ENCODE results near the gene CREBBP.

CREBBP gene

DNA sequence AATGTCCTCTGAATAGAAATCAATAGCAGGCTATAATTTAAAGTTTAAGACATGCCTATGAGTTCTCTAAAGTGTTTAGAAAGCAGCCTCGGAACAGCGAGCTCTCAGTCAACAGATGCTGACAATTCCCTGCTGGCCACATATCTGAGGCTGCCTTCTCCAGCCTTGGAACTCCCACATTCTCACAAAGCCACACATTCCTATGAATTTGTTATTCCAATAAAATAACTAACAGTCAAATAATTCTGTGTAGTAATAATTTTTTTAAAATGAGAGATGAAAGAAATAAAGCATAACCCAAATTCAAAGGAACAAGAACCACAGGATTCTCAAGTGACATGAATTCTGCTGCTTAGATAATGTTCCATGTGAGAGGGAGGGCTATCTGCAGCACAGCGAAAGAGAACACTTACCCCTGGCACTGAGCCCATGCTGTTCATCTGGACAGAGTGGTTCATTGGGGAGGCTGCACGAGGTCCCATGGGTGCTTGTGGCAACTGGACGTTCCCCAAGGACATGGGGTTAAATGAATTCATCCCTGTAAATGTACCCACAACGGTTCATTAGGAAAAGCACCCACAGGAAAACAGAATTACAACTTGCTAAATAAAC lies 106.3 kb downstream of the CREBBP start:
- in situ Hi-C loops (cut with HindIII; ENCODE audit: low sequenced_read_pairs) = no loop called here

DNA sequence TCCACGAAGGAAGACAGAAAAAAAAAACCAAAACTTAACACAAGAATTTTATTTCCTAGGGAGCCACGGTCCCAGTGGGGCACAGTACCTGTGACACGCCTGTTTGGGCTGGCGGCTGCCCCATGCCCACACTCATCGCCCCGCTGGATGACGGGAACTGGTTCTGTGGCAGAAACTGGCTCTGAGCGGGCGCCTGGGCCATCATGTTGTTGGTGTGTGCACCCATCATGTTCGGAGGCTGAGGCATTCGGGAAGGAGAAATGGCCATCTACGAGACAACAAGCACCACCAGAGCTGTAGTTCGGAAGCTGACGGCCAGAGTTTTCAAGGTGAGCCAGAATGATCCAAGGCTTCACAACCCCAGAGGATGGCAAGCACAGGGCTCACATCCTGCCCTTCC lies 106.8 kb downstream of the CREBBP start:
- in situ Hi-C loops (cut with HindIII; ENCODE audit: low sequenced_read_pairs) = no loop called here

DNA sequence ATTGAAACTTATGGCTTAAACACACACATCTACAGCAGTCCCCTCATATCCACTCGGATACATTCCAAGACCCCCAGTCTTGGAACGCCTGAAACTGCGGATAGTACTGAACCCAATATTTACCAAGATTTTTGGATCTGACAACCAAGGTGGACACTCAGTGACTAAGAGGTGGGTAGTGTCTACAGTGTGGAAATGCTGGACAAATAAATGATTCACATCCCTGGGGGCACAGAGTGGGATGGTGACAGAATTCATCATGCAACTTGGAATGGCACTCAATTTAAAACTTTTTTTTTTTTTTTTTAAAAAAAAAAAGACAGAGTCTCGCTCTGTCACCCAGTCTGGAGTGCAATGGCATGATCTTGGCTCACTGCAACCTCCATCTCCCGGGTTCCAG lies 109.0 kb downstream of the CREBBP start:
- in situ Hi-C loops (cut with HindIII; ENCODE audit: low sequenced_read_pairs) = no loop called here

DNA sequence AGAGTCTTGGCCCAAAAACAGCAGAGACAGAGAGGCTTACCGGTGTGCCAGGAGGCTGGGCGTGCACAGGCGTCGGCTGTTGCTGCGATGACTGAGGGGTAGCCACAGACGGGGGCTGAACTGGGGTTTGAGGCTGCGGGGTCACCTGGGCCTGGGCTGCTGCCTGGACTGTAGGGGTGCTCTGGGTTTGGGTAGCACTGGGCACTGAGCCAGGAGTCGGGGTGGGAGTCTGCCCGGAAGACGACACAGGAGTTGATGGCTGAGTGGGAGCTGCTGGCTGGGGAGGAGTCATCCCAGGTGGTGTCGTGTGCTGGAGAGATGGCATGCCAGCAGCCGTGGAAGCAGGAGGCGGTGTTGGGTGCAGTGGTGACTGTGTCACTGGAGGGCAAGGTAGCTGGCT lies 110.0 kb downstream of the CREBBP start:
- in situ Hi-C loops (cut with HindIII; ENCODE audit: low sequenced_read_pairs) = no loop called here

DNA sequence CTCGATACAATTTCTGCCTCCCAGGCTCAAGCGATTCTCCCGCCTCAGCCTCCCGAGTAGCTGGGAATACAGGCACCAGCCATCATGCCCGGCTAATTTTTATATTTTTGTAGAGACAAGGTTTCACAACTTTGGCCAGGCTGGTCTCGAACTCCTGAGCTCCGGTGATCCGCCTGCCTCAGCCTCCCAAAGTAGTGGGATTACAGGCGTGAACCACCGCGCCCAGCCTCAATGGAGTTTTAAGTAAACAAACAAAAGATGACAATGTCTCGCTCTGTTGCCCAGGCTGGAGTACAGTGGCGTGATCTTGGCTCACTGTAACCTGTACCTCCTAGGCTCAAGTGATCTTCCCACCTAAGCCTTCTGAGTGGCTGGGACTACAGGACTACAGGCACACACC lies 110.6 kb downstream of the CREBBP start:
- in situ Hi-C loops (cut with HindIII; ENCODE audit: low sequenced_read_pairs) = no loop called here

DNA sequence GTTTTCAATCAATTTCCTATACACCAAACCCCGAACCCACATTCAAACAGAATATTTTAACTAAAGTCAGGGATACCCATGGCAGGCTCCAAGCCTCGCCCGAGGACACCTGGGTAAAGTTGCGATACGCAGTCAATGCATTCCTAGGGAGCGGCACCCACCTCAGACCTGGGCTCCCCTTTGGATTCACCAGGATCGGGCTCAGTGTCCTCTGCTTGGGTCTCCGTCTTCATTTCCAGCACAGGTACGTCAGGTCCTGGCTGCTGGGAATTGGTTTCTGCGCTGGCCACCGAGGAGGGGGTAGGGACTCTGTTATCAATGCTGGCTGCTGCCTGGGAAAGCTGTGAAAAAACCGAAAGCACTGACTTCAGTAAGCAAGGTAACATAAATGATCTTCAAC lies 111.5 kb downstream of the CREBBP start:
- in situ Hi-C loops (cut with HindIII; ENCODE audit: low sequenced_read_pairs) = no loop called here

DNA sequence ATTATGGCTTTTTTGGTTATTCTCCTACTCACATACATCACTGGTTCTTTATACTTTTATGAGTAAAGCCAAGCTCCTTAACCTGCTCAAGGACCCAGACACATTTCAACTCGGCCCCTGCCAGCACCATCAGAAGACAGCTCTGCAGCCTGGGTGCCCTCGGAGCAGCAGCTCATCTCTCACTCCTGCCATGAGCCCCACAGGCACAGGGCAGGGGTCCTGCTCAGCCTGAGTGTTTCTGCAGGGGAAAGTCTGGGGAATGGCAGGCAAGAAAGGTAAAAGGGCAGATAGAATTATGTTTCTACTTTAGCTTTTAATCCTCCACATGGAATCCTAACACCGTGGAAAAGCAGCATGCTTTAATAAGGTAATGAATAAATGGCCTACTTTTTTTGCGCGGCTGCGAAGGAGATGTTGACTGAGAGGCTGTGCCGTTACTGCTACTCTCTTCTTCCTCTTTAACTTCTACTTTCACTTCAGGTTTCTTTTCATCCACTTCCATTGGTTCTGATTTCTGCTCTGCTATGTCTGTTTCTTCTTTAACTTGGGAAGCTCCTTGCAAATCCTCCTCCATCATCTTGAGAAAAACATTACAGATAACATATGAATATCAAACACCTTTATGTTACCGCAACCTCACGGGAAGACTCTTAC lies 113.1 kb downstream of the CREBBP start:
- in situ Hi-C loops (cut with HindIII; ENCODE audit: low sequenced_read_pairs) = no loop called here

DNA sequence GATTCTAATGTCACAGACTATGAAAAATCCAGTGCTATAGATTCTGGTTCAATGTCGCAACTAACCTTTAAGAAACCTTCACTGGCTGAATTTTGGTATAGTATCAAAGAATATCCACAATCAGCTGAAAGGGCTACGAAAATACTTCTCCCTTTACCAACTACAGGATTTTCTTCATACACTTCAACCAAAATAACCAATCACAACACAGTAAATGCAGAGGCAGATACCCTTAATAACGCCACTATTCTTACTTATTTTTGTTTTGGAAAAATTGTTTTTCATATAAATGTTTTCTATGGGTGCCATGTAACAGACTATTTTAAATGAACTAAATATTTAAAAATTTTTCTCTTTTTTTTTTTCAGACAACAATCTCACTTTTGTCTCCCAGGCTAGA lies 114.3 kb downstream of the CREBBP start:
- in situ Hi-C loops (cut with HindIII; ENCODE audit: low sequenced_read_pairs) = no loop called here

DNA sequence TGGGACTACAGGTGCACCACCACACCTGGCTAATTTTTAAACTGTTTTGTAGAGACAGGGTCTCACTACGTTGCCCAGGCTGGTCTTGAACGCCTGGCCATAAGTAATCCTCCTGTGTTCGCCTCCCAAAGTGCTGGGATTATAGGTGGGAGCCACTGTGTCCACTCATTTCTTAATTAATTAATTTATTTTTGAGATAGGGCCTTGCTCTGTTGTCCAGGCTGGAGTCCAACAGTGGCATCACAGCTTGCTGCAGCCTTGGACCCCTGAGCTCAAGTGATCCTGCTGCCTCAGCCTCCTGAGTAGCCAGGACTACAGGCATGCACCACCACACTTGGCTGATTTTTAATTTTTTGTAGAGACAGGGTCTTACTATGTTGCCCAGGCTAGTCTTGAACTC lies 116.1 kb downstream of the CREBBP start:
- in situ Hi-C loops (cut with HindIII; ENCODE audit: low sequenced_read_pairs) = no loop called here

DNA sequence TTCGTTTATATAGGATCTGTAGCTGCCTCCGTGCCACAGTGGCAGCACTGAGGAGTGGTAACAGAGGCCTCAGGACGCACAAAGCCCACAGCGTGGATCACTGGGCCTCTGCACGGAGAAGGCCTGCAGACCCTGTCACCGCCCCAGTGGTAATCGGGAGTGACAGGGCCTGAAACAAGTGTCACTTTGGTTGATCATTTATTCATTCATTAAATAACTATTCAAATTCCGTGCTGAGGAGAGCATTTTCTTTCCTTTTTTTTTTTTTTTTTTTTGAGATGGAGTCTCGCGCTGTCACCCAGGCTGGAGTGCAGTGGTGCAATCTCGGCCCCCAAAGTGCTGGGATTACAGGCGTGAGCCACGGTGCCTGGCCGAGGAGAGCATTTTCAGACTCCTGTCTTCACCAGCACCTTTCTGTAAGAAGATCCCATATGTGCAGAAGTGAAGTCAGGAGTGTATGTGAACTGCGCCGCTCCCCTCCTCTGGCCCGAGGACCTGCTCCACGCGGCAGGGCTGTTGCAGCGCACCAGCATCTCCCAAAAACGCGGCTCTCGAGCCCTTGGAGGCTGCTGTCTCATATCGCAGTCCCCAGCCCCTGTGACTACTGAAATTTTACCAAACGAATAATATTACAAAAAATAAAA lies 118.3 kb downstream of the CREBBP start:
- in situ Hi-C loops (cut with HindIII; ENCODE audit: low sequenced_read_pairs) = no loop called here

DNA sequence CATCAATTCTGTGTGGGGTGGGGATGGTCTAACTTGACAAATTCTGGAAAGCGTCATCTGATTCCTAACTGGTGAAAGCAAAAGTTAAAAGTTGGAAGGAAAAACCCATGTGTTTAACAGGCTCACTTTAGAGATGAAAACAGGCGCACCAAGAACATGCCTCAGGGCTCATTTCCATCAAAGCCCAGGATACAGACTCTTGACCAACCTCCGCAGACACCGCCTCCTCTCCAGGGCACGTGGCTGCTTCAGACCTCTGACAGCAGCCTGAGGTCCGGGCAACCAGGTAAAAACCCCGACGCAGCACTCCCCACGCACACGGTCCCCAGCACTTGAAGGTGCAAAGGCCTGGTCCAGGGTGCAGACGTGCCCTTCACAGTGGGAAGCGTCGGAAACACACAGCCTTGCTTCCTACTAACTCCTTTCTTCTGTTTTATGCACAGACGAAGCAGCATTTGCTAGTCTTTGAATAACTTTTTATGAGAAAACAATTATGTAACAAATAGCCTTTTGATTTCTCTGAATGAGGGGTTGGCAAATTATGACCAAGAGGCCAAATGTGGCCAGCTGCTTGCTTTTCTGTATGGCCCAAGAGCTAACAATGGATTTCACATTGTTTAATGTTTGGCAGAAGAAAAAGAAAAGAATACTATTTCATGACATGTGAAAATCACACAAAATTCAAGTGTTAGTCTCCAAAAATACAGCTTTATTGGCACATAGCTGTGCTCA lies 119.0 kb downstream of the CREBBP start:
- in situ Hi-C loops (cut with HindIII; ENCODE audit: low sequenced_read_pairs) = no loop called here

DNA sequence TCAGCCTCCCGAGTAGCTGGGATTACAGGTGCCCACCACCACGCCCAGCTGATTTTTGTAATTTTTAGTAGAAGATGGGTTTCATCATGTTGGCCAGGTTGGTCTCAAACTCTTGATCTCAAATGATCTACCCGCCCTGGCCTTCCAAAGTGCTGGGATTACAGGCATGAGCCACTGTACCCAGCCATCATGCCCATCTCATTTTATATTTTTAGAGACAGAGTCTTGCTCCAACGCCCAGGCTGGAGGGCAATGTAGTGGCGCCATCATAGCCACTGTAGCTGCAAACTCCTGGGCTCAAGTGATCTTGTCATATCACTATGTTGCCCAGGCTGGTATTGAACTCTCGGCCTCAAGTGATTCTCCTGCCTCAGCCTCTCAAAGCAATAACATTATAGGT lies 120.0 kb downstream of the CREBBP start:
- in situ Hi-C loops (cut with HindIII; ENCODE audit: low sequenced_read_pairs) = no loop called here

DNA sequence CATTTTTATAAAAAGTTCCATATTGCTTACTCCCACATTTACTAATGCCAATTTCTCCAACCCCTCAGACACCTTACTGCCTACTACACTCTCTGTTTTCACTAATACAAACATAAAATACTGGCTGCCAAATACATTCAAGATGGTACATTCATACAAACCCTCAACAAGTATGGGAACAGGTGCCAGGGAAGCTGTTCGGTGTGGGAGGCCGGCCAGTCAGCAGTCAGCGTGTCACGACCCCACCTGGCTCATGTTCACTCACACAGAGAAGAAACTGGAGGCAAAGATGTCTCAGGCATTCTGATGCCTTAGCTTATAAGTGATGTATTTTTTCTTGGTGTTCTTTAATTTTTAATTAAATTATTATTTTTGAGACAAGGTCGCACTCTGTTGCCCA lies 120.8 kb downstream of the CREBBP start:
- in situ Hi-C loops (cut with HindIII; ENCODE audit: low sequenced_read_pairs) = no loop called here

DNA sequence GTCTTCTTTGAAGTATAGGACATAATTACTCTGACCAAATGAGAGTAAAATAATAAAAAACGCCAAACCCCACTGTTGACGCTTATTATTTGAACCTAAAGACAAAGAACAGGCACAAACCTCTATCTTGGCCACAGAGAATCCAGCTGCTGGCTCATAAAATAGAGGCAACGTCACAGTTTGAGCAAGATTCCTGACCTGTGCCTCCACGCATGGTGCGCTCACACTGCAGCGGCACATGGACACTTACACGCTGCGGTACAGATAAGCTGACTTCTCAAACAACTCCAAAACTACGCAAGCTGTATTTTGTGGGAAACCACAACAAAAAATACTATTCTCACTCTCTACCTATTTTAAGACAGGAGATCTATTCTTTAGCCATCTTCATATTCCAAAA lies 124.4 kb downstream of the CREBBP start:
- in situ Hi-C loops (cut with HindIII; ENCODE audit: low sequenced_read_pairs) = no loop called here

DNA sequence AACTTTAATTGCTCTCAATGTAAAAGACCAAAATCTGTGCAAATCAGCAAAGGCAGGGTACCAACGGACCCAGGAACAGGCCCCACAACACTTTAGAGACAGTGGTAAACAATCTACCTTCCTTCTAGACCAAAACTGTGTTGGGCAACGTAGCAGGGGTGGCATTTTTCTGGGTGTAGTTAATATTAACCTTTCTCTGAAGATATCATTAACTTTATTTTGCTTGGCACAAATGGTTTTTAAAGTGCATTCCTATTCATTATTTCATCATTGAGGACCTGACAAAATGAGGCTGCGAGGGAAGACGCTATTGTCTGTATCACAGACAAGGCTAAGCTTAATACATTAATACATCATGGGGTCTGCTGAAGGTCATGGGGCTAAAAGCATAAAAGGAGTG lies 125.3 kb downstream of the CREBBP start:
- in situ Hi-C loops (cut with HindIII; ENCODE audit: low sequenced_read_pairs) = no loop called here

DNA sequence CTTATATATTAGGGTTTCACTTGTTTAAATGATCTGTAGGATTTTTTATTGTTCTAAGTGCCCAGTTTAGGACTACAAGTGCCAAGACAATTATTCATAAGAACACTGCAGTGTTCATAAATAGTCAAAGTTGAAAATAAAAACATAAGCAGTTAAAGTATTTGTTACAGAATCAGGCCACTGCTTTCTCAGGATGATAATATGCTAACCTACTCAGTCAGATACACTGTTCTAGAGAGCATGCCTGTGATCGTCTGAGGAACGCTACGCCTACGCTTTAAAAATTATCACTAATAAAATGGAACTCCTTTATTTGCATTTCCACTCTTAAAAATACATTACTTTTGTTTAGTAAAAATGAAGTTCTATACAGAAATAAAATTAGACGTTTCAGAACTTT lies 125.7 kb downstream of the CREBBP start:
- in situ Hi-C loops (cut with HindIII; ENCODE audit: low sequenced_read_pairs) = no loop called here

DNA sequence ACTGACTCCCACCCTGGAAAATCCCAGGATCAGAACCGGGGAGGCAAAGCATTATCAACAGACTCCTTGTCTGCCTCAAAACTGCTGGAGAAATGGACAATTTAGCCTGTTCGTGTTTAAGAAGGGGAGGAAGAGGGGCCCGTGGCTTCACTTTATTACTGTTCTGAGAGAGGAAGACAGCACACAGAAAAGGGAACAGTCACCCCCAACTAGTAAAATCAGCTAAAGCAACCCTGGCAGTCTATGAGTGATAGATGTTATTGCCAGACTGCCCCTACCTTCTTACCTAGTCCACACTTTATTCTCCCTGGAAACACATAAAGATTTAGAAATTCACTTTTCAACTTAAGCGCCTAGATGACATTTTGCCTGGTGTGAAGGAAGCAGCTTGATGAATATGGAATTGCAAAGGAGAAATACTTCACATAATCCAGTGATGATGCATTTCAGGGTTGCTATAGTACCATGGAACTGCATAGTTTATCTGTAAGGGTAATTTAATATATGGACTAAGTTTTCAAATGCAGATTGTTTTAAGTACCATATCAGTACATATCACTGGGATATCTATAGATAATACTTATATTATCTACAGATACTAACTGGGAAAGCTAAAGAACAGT lies 126.3 kb downstream of the CREBBP start:
- in situ Hi-C loops (cut with HindIII; ENCODE audit: low sequenced_read_pairs) = no loop called here

DNA sequence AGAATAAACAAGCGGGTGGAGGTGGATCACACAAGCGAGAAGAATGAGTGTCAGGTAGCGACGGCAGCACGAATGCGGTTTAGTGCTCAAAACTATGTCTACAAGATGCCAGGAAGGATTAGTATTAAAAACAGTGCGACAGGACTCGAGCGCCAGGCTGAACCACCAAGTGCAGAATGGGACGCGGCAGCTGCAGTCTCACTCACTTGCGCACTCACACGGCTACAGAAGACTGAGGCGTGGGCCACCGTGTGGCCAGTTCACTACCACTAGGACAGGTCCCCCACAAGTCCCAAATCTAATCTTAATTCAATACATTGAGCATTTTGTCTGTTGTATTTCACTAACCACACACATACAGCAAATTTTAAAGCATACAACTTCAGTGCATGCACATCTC lies 127.5 kb downstream of the CREBBP start:
- in situ Hi-C loops (cut with HindIII; ENCODE audit: low sequenced_read_pairs) = no loop called here

DNA sequence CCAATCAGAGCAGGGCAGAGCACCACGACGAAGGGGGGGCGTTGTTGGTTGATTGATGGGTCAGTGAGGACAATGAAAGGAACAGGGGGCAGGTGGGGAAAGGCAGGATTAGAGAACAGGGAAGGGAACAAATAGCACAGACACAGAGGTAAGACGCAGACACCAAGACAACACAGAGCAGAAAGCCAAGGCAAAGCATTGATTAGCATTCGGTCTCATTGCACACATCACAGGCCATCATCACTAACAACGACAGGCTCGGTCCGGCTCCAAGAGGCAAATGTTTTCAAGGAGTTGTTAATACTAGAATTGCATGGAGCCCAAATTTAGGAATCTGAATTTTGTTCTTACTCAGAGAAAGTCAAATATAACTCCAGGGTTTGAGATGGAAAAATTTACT lies 128.6 kb downstream of the CREBBP start:
- in situ Hi-C loops (cut with HindIII; ENCODE audit: low sequenced_read_pairs) = no loop called here

DNA sequence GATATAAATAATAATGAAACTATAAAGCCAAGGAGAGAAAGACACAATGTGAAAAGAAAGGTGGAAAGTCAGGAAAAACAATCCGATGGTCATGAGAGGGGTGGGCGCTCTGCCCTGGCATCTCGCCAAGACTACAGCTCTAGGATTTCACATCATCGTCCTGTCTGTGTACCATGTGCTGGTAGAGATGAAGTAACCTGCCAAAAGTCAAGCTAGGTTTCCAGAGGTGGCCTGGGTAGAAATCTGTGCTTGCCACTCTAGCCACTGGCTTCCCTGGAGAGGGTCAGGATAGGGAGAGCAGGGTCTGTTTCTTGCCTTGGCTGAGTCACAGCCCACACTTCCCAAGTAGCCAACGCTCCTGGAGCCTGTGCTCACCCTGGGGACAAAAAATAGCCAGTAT lies 132.2 kb downstream of the CREBBP start:
- in situ Hi-C loops (cut with HindIII; ENCODE audit: low sequenced_read_pairs) = no loop called here

DNA sequence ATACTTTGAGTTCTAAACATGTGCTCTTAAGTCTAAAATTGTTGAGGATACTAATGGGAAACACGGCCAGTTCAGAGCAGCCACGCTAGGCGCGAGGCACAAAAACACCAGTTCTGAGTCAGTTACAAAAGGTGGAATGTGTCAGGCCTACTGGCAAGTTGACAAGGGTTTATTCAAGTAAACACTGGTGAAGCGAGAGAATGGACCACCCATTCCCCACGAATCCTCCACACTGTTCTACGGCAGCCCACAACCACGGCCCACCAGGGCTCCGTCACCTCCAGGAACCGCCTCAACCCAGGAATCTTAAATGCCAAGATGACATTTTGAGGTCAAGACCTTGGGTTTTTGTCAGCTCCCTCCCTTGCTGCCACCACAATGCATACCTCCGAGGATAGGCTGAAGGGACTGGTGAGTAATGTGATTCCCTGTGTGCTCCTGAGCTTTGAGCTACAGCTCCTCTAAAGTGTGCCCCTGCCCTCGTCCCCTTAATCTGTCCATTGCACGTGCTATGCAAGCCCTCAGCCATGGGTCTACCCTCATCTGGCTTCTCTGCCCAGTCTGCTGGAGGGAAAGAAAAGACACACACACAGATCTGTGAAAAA lies 134.7 kb downstream of the CREBBP start:
- in situ Hi-C loops (cut with HindIII; ENCODE audit: low sequenced_read_pairs) = no loop called here

Measured in DLD1 (cell line).